AG04450 (cell line): ENCODE data around the gene TRRAP. TPM values are rescaled to one million over a fixed set of nuclear protein-coding genes. Genes with fewer than 3 reads are reported as not detected.

ENCODE experiments used
- CTCF ChIA-PET: fragments of 300-600, 350-600 bp; formaldehyde crosslinking; extraction: SDS; loops from one replicate; lab custom pipeline; 2022; ENCODE audit warnings: antibody characterized with exemption, inconsistent platforms; lab: Charles Lee
- POLR2A ChIA-PET: fragments of 350-600 bp; formaldehyde crosslinking; extraction: SDS; loops from one replicate; lab custom pipeline; 2021; ENCODE audit warnings: antibody characterized with exemption, inconsistent platforms; lab: Yijun Ruan, JAX
- DNase-seq: peaks from one replicate; pipeline ENCODE4 v3.0.0-alpha.2; 2011; ENCODE audit warnings: low read depth, low spot score
- H3K27ac ChIP-seq: one replicate; pipeline ENCODE4 v1.5.1; 2012; ENCODE audit warnings: low read depth, low read length, control low read depth
- H3K27me3 ChIP-seq: one replicate; pipeline ENCODE4 v1.6.0; 2012; ENCODE audit warnings: low read length; ENCODE audit not compliant: control insufficient read depth, insufficient read depth
- H3K4me3 ChIP-seq: 2 replicates; pipeline ENCODE4 v1.5.1; 2011; ENCODE audit warnings: mild to moderate bottlenecking, low read depth, low read length, control low read depth
- H3K9me3 ChIP-seq: 2 replicates; pipeline ENCODE4 v1.5.1; 2012; ENCODE audit warnings: low read length; ENCODE audit not compliant: control insufficient read depth, insufficient read depth
- CTCF ChIP-seq: IDR thresholded peaks from 2 replicates; pipeline ENCODE4 v1.5.1; 2011; ENCODE audit warnings: low read depth, low read length, control low read depth, inconsistent platforms
- polyA plus RNA-seq: library from polyadenylated mRNA; depleted of rRNA; stranded (reverse); fragments of >200 nt; gene quantifications from 2 replicates; pipeline ENCODE4 v1.2.3, GENCODE V29; 2011

TRRAP gene
- polyA plus RNA-seq, 1 experiment, result 20.6 TPM

DNA sequence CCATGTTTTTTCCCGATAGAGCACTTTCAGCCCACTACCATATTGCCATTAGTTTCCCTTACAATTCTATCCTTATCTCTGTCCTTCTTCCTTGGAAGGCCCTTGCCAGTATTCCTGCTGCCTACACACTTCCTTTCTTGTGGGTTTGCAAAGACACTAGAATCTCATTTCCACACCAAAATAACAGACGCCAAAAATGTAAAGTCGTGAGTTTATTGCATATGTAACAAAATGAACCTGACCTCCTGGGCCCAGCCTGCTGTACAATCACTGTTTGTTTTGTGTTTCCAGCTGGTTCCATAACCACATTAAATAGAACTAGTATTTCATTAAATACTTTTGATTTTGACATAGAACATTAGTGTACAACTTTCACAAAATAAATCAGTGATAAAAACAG lies 148.9 kb downstream of the TRRAP start:
- ChIA-PET POLR2A (interaction anchor here (0.9 to 1.1 kb wide), 2 partner anchors 13 to 362 kb away, joined by 3 read pairs; no protein-coding TSS in a partner anchor), CTCF (interaction anchor here (1.3 kb wide), 1 partner anchor 283 kb away, joined by 5 read pairs; no protein-coding TSS in a partner anchor)
- no peak for DNase-seq
- TF ChIP-seq CTCF, result no peak
- Histone ChIP-seq H3K27ac (no peak overlapping the region), H3K9me3 (peaks cover 3% of the 10 kb centered on the region; the same call in 1 of the 2 replicates), H3K27me3 (no peaks in the 10 kb centered on the region), H3K4me3 (no peak overlapping the region)

DNA sequence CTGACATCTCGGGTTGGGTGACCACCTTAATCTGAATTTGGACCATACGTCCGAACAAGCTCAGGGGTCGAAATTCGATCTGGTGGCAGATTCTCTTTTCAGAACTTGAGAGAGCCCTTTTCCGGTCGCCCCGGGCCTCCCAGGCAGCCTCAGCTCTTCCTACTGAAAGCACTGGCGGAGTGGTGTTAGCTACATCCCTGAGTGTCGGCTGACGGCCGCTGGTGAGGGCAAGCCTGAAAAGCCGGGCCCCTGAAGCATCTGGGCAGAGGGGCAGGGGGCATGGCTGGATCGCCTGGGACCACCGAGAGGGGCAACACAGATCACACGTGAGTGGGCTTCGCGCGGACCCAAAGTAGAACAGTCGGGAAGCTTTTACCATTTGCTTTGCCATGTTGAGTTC lies 149.5 kb downstream of the TRRAP start:
- ChIA-PET POLR2A (interaction anchor here (0.9 to 1.1 kb wide), 2 partner anchors 13 to 361 kb away, joined by 3 read pairs; no protein-coding TSS in a partner anchor), CTCF (interaction anchor here (1.3 kb wide), 1 partner anchor 283 kb away, joined by 5 read pairs; no protein-coding TSS in a partner anchor)
- Histone ChIP-seq H3K27ac (no peak overlapping the region), H3K4me3 (no peak overlapping the region), H3K27me3 (no peaks in the 10 kb centered on the region), H3K9me3 (peaks cover 3% of the 10 kb centered on the region; the same call in 1 of the 2 replicates)
- no peak for TF ChIP-seq CTCF
- DNase-seq, result no peak

DNA sequence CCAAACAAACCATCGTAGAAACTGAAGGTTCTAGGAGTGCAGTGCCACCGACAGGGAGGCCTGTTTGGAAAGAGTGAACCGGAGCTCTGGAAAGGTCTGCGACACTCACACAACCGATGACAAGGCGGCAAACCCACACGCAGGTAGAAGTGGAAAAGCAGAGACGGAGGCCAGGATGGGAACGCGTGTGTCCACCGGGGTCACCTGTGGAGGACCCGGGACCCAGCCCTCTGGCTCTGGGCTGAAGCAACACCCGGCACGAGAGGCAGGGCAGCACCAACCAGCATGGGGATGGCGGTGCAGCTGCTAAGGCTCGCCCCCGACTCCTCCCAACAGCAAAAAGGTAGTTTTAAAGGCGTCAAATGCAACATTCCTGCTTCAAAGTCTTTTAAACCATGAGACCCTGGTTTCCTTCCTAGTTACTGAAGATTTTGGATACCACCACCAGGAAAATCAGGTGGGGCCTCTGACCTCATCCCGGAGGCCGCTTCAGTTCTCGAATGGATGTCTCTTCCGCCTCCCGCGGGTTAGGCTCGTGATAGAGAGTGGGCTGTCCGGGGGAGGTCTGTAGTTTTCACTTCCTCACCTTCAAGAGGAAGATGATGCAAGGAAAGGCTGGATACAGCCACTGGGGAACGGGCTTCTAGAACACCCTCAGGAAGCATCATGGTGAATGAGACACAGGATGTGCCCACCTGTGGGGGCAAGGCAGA lies 150.1 kb downstream of the TRRAP start:
- CTCF ChIA-PET, result no interaction called here
- DNase-seq, result no peak
- H3K4me3 ChIP-seq, result no peak overlapping the region
- H3K27me3 ChIP-seq, result no peaks in the 10 kb centered on the region
- POLR2A ChIA-PET, result interaction anchor here (0.9 to 1.1 kb wide), 2 partner anchors 12 to 360 kb away, joined by 3 read pairs; no protein-coding TSS in a partner anchor
- H3K27ac ChIP-seq, result peak overlapping the region; percentile 11
- peaks cover 3% of the 10 kb centered on the region; the same call in 1 of the 2 replicates for H3K9me3 ChIP-seq
- TF ChIP-seq CTCF, result no peak

- H3K9me3 ChIP-seq, result peaks cover 3% of the 10 kb centered on the region; the same call in 1 of the 2 replicates
- H3K27ac ChIP-seq, result no peak overlapping the region
- CTCF ChIA-PET, result interaction anchor here (0.8 to 3.1 kb wide), 2 partner anchors 10 to 283 kb away, joined by 3 to 10 read pairs; no protein-coding TSS in a partner anchor
- DNase-seq, result no peak
- H3K27me3 ChIP-seq, result no peaks in the 10 kb centered on the region
- POLR2A ChIA-PET, result no interaction called here
- no peak overlapping the region for H3K4me3 ChIP-seq
- TF ChIP-seq CTCF, result no peak
Observed at GRCh38 chr7:99029466-99030435, 151.4 kb downstream of the TRRAP start.
